ENCODE measurements around the gene IL12RB2.
A peak's percentile ranks its signal among the peaks of the same experiment; 100 is the strongest.
"Not testable (repeated sequence)": the region's sequence is repeated elsewhere in the genome, so short reads cannot be mapped to it uniquely, and the experiment has no call there.

Gene IL12RB2

GRCh38 chr1:67433837-67434236 lies 126.2 kb downstream of the IL12RB2 start:
- DNase-seq: peak; percentile 41 to 43

- DNase-seq: no peak
Measured at GRCh38 chr1:67434491-67434890, 126.8 kb downstream of the IL12RB2 start.

- DNase-seq: peak; percentile 10 to 12
Measured at GRCh38 chr1:67436511-67437055, 128.9 kb downstream of the IL12RB2 start.

GRCh38 chr1:67437961-67438360 lies 130.3 kb downstream of the IL12RB2 start:
- no peak for DNase-seq

GRCh38 chr1:67439277-67440029 lies 131.8 kb downstream of the IL12RB2 start:
- no peak for DNase-seq

GRCh38 chr1:67440339-67440738 lies 132.7 kb downstream of the IL12RB2 start:
- DNase-seq: no peak

GRCh38 chr1:67441183-67441582 lies 133.5 kb downstream of the IL12RB2 start:
- DNase-seq: peak in 1 of 2 donors; percentile 40

GRCh38 chr1:67441739-67442281 lies 134.1 kb downstream of the IL12RB2 start:
- no peak for DNase-seq

GRCh38 chr1:67446014-67446413 lies 138.3 kb downstream of the IL12RB2 start:
- not testable (repeated sequence) for DNase-seq

All from inflammatory macrophage treated with lipopolysaccharide for 1 hour (primary cell).